22Rv1 (cell line): Measurements from ENCODE around the gene PPP1R26.

Experiments
- CTCF ChIP-seq: fragments of 450-650 bp; IDR thresholded peaks from 2 replicates; pipeline ENCODE4 v1.5.1; 2017; ENCODE audit warnings: mild to moderate bottlenecking
- ZFX ChIP-seq: fragments of 450-650 bp; IDR thresholded peaks from 2 replicates; pipeline ENCODE4 v1.6.1; 2017; ENCODE audit warnings: antibody characterized with exemption, borderline replicate concordance

- TF ChIP-seq CTCF (no peak), ZFX (no peak)
Measured at GRCh38 chr9:135526089-135526729, 46.6 kb downstream of the PPP1R26 start.
